GM12873 (cell line): ENCODE results near the gene KIF26B.

ENCODE experiments used
- TF ChIP-seq, protein P1 (sequence below): IDR thresholded peaks from 2 replicates; pipeline ENCODE4 v1.5.1; 2012; ENCODE audit warnings: low read depth, mild to moderate bottlenecking, moderate library complexity, low read length, control low read depth; ENCODE audit not compliant: insufficient read depth; ENCODE audit errors: missing control alignments

The KIF26B gene

GRCh38 chr1:245258271-245258920 is 103.6 kb downstream of the KIF26B start:
- TF ChIP-seq, protein P1, sequence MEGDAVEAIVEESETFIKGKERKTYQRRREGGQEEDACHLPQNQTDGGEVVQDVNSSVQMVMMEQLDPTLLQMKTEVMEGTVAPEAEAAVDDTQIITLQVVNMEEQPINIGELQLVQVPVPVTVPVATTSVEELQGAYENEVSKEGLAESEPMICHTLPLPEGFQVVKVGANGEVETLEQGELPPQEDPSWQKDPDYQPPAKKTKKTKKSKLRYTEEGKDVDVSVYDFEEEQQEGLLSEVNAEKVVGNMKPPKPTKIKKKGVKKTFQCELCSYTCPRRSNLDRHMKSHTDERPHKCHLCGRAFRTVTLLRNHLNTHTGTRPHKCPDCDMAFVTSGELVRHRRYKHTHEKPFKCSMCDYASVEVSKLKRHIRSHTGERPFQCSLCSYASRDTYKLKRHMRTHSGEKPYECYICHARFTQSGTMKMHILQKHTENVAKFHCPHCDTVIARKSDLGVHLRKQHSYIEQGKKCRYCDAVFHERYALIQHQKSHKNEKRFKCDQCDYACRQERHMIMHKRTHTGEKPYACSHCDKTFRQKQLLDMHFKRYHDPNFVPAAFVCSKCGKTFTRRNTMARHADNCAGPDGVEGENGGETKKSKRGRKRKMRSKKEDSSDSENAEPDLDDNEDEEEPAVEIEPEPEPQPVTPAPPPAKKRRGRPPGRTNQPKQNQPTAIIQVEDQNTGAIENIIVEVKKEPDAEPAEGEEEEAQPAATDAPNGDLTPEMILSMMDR = no peak

GRCh38 chr1:245260110-245260882 is 105.5 kb downstream of the KIF26B start:
- TF ChIP-seq, protein P1 = no peak

- TF ChIP-seq, protein P1 = no peak
Measured at GRCh38 chr1:245260883-245261282, 106.1 kb downstream of the KIF26B start.

DNA sequence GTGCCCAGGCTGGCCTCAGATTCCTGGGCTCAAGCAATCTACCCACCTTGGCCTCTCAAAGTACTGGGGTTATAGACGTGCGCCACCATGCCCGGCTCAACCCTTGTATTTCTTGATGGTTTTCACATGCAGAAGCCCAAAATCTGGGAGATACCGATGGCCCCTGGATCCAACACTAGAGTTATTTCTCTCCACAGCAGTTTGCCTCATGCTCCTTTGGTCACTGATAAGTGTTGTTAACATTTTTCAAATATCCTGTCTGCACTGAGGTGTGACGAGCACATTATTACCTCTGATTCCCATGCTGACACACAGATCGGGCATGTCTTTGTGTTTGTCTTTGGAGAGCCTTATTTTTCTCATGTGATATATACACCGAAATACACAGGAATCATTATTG is 107.0 kb downstream of the KIF26B start:
- TF ChIP-seq, protein P1 = no peak

GRCh38 chr1:245263529-245264095 is 108.8 kb downstream of the KIF26B start:
- TF ChIP-seq, protein P1 = no peak

DNA sequence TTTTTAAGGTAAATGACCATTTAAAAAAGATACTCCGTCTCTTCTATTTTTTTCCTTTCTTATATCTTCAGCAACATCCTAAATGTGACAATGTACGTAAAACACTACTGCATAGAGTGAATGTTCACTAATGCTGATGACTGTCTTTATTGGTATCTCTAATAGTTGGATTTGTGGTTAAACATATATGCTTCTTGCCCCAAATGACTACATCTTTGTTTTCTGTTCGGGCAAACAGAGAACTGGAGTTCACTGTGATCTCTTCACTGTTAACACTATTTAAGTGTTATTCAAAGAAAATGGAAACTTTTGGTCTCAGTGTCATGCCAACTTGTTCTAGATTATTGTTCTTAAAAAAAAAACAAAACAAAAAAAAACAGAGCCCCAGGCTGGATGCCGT is 109.4 kb downstream of the KIF26B start:
- TF ChIP-seq, protein P1 = no peak

DNA sequence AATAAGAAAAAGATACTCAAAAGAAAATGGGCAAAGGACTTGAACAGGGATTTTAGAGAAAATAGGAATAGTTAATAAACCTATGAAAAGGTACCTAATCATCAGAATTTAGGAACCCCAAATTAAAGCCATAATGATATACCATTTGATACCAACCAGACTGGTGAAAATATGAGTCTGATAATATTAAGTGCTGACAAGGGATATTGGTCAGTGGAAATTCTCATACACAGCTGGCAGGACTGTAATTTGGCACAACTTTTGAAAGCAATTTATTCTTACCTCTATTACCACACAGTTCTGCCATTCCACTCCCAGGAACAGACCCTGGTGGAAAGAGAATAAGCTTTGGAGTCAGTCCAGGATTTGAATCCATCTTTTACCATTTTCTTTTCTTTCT is 111.3 kb downstream of the KIF26B start:
- TF ChIP-seq, protein P1 = no peak
